Measurements from ENCODE around the gene VKORC1.

The VKORC1 gene

GRCh38 chr16:31074814-31075183 lies 19.8 kb downstream of the VKORC1 start:
- no peak for DNase-seq (ENCODE audit: low read depth in 1 of 2, low spot score in 1 of 2)
- H3K4me3 ChIP-seq (replicated peaks; ENCODE audit: insufficient read depth, low read length): peak overlapping the region; percentile 71
- TF ChIP-seq POLR2AphosphoS5 (IDR thresholded peaks at IDR 0.05; ENCODE audit: low read depth) (no peak), GABPA (IDR thresholded peaks at IDR 0.05; ENCODE audit: low read depth) (no peak), REST (IDR thresholded peaks at IDR 0.05; ENCODE audit: insufficient replicate concordance, low read depth) (no peak), CTCF (IDR thresholded peaks at IDR 0.05; ENCODE audit: insufficient read depth, low read length) (no peak), SPI1 (IDR thresholded peaks at IDR 0.05; ENCODE audit: borderline replicate concordance, low read depth) (no peak)
- H3K27ac ChIP-seq (replicated peaks): peak overlapping the region; percentile 88
- no peaks in the 10 kb centered on the region for H3K27me3 ChIP-seq (ENCODE audit: insufficient read depth, poor library complexity, severe bottlenecking)

GRCh38 chr16:31073970-31074813 lies 20.4 kb downstream of the VKORC1 start, which contains the start of the genes ZNF646 and ZNF668:
Gene ZNF646, plus strand, starts transcription at chr16:31074422. Its CDS starts 1,903 bp downstream, at chr16:31076325.
Gene ZNF668, minus strand, starts transcription at chr16:31074240. Its CDS starts 9,781 bp downstream, at chr16:31064459.
- TF ChIP-seq CTCF (IDR thresholded peaks at IDR 0.05; ENCODE audit: insufficient read depth, low read length) (no peak), GABPA (IDR thresholded peaks at IDR 0.05; ENCODE audit: low read depth) (peak; percentile 100), REST (IDR thresholded peaks at IDR 0.05; ENCODE audit: insufficient replicate concordance, low read depth) (peak; percentile 37), POLR2AphosphoS5 (IDR thresholded peaks at IDR 0.05; ENCODE audit: low read depth) (peak; percentile 97), SPI1 (IDR thresholded peaks at IDR 0.05; ENCODE audit: borderline replicate concordance, low read depth) (peak; percentile 88)
- DNase-seq (ENCODE audit: low read depth in 1 of 2, low spot score in 1 of 2): peak; percentile 100
- peak within 1 kb of the TSS; percentile 88 for H3K27ac ChIP-seq (replicated peaks)
- H3K4me3 ChIP-seq (replicated peaks; ENCODE audit: insufficient read depth, low read length): peak within 1 kb of the TSS; percentile 94
- H3K27me3 ChIP-seq (ENCODE audit: insufficient read depth, poor library complexity, severe bottlenecking): no peaks in the 10 kb centered on the region

GRCh38 chr16:31073142-31073969 lies 21.2 kb downstream of the VKORC1 start:
- Histone ChIP-seq H3K27me3 (ENCODE audit: insufficient read depth, poor library complexity, severe bottlenecking) (no peaks in the 10 kb centered on the region), H3K27ac (replicated peaks) (peak overlapping the region; percentile 88), H3K4me3 (replicated peaks; ENCODE audit: insufficient read depth, low read length) (peak overlapping the region; percentile 94)
- TF ChIP-seq REST (IDR thresholded peaks at IDR 0.05; ENCODE audit: insufficient replicate concordance, low read depth): peak; percentile 13
- no peak for TF ChIP-seq POLR2AphosphoS5 (IDR thresholded peaks at IDR 0.05; ENCODE audit: low read depth)
- peak; percentile 72; the same call in 1 of the 2 replicates for TF ChIP-seq SPI1 (IDR thresholded peaks at IDR 0.05; ENCODE audit: borderline replicate concordance, low read depth)
- peak; percentile 88 to 94 for DNase-seq (ENCODE audit: low read depth in 1 of 2, low spot score in 1 of 2)

Data from HL-60 (cell line).